ENCODE results near the gene KANSL1. TPM values are rescaled to one million over a fixed set of nuclear protein-coding genes. Genes with fewer than 3 reads are reported as not detected.

KANSL1 gene
- polyA plus RNA-seq, 1 of the 3 experiments (the other 2 are of a cell fraction), result 10.0 TPM

- no peak for DNase-seq
- H2AFZ ChIP-seq (ENCODE audit: low read depth), result no peak overlapping the region
- 77% methylated on average over 5 of the region's 5 CpGs for WGBS (ENCODE audit: low lambda C conversion rate)
- H3K9ac ChIP-seq, result no peak overlapping the region
- ChIA-PET POLR2A (no interaction called here), CTCF (interaction anchor here (1.2 to 4.4 kb wide), 3 partner anchors 14 to 225 kb away, joined by 3 to 27 read pairs (median 3); partner anchors contain the start of gene STH)
- TF ChIP-seq RCOR1 (IDR thresholded peaks at IDR 0.05; ENCODE audit: low read length), result no peak
- no peak for TF ChIP-seq RAD21 (IDR thresholded peaks at IDR 0.05; ENCODE audit: low read length)
- no peak for TF ChIP-seq EP300 (IDR thresholded peaks at IDR 0.05; ENCODE audit: borderline replicate concordance in 1 of 2, low read depth in 1 of 2, low read length in 1 of 2)
- H3K4me2 ChIP-seq, result no peak overlapping the region
- no peaks in the 10 kb centered on the region for H3K9me3 ChIP-seq
- no peak overlapping the region for H3K4me3 ChIP-seq (ENCODE audit: low read depth in 2 of 2, low read length in 1 of 2)
- H3K9me2 ChIP-seq, result no peaks in the 10 kb centered on the region
- peaks cover 0 to 5% of the 10 kb centered on the region in 2 experiments; a peak in 1 of 4 replicates for H3K4me1 ChIP-seq (ENCODE audit: control insufficient read depth in 1 of 2, insufficient read depth in 2 of 2, low read depth in 1 of 2, low read length in 1 of 2)
- no peaks in the 10 kb centered on the region for H3K36me3 ChIP-seq (replicated peaks in 1 of 2; ENCODE audit: control insufficient read depth in 1 of 2, insufficient read depth in 2 of 2, low read length in 1 of 2)
- H4K20me1 ChIP-seq (ENCODE audit: insufficient read depth), result no peaks in the 10 kb centered on the region
- H3K79me2 ChIP-seq (ENCODE audit: insufficient read depth), result no peaks in the 10 kb centered on the region
- peaks cover 1% of the 10 kb centered on the region; the same call in 1 of the 2 replicates for H3K27me3 ChIP-seq (ENCODE audit: insufficient read depth)
- H3K27ac ChIP-seq (ENCODE audit: low read depth in 2 of 2, low read length in 1 of 2), result no peak overlapping the region
- H3F3A ChIP-seq (replicated peaks; ENCODE audit: insufficient read depth), result no peaks in the 10 kb centered on the region
These were observed 205.5 kb downstream of the KANSL1 start for GRCh38 chr17:45987706-45988105.

- WGBS (ENCODE audit: low lambda C conversion rate), result 47% methylated on average over 4 of the region's 4 CpGs
- no peak for DNase-seq
- H3K4me3 ChIP-seq (ENCODE audit: low read depth in 2 of 2, low read length in 1 of 2), result no peak overlapping the region
- peaks cover 7% of the 10 kb centered on the region; the same call in 1 of the 2 replicates for H3K27me3 ChIP-seq (ENCODE audit: insufficient read depth)
- H3K4me2 ChIP-seq, result no peak overlapping the region
- H3K27ac ChIP-seq (ENCODE audit: low read depth in 2 of 2, low read length in 1 of 2), result no peak overlapping the region
- no peaks in the 10 kb centered on the region for H3K9me2 ChIP-seq
- no peaks in the 10 kb centered on the region for H3F3A ChIP-seq (replicated peaks; ENCODE audit: insufficient read depth)
- TF ChIP-seq PBX3 (IDR thresholded peaks at IDR 0.05) (no peak), TAF1 (IDR thresholded peaks at IDR 0.05; ENCODE audit: borderline replicate concordance, low read depth, low read length) (no peak), YY1 (IDR thresholded peaks at IDR 0.05; ENCODE audit: low read depth) (no peak), REST (IDR thresholded peaks at IDR 0.05; ENCODE audit: low read depth, low read length) (no peak), FOXM1 (IDR thresholded peaks at IDR 0.05; ENCODE audit: low read depth) (no peak), GATA2 (CRISPR knock-in tag; IDR thresholded peaks at IDR 0.05) (no peak), ELF1 (IDR thresholded peaks at IDR 0.05) (no peak), SIN3A (IDR thresholded peaks at IDR 0.05; ENCODE audit: borderline replicate concordance, low read depth, low read length) (no peak), NRF1 (IDR thresholded peaks at IDR 0.05; ENCODE audit: low read depth, low read length) (no peak), CHD2 (IDR thresholded peaks at IDR 0.05; ENCODE audit: low read length, partially characterized antibody) (no peak), RAD21 (IDR thresholded peaks at IDR 0.05; ENCODE audit: low read length) (no peak), MAX (IDR thresholded peaks at IDR 0.05; ENCODE audit: low read depth) (no peak)
- H2AFZ ChIP-seq (ENCODE audit: low read depth), result no peak overlapping the region
- H3K36me3 ChIP-seq (replicated peaks in 1 of 2; ENCODE audit: control insufficient read depth in 1 of 2, insufficient read depth in 2 of 2, low read length in 1 of 2), result no peaks in the 10 kb centered on the region
- CTCF ChIA-PET, result interaction anchor here (4.4 kb wide), 1 partner anchor 15 kb away, joined by 27 read pairs; the partner anchor contains the start of gene STH
- H3K9ac ChIP-seq, result no peak overlapping the region
- no peaks in the 10 kb centered on the region for H4K20me1 ChIP-seq (ENCODE audit: insufficient read depth)
- H3K9me3 ChIP-seq, result no peaks in the 10 kb centered on the region
- H3K79me2 ChIP-seq (ENCODE audit: insufficient read depth), result no peaks in the 10 kb centered on the region
- POLR2A ChIA-PET, result no interaction called here
- H3K4me1 ChIP-seq (ENCODE audit: control insufficient read depth in 1 of 2, insufficient read depth in 2 of 2, low read depth in 1 of 2, low read length in 1 of 2), result peaks cover 0 to 4% of the 10 kb centered on the region in 2 experiments; a peak in 1 of 4 replicates
These were observed 207.2 kb downstream of the KANSL1 start for GRCh38 chr17:45986056-45986455.
